ENCODE measurements around the gene ZNF791.
"Not testable (repeated sequence)": the region's sequence is repeated elsewhere in the genome, so short reads cannot be mapped to it uniquely, and the experiment has no call there.

ZNF791 gene

GRCh38 chr19:12610540-12611360 lies at the start of gene ZNF791, which contains the start of gene ZNF490:
Gene ZNF791, plus strand, starts transcription at chr19:12610920. Its CDS starts 160 bp downstream, at chr19:12611080.
Gene ZNF490, minus strand, starts transcription at chr19:12610813. Its CDS starts 133 bp downstream, at chr19:12610680.
- H3K4me3 ChIP-seq (ENCODE audit: low read length) = peak within 1 kb of the TSS; percentile 83
- no peak for TF ChIP-seq ZNF274 (IDR thresholded peaks at IDR 0.05; ENCODE audit: low read depth, low read length)

- no peak overlapping the region for H3K4me3 ChIP-seq (ENCODE audit: low read length)
Measured at GRCh38 chr19:12564016-12564664, 46.6 kb upstream of the ZNF791 start.

DNA sequence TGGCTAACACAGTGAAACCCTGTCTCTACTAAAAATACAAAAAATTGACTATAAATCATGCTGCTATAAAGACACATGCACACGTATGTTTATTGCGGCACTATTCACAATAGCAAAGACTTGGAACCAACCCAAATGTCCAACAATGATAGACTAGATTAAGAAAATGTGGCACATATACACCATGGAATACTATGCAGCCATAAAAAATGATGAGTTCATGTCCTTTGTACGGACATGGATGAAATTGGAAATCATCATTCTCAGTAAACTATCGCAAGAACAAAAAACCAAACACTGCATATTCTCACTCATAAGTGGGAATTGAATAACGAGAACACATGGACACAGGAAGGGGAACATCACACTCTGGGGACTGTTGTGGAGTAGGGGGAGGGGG lies 44.3 kb upstream of the ZNF791 start:
- H3K4me3 ChIP-seq (ENCODE audit: low read length) = not testable (repeated sequence)

More at GRCh38 chr19:12564016-12564664, 46.6 kb upstream of the ZNF791 start:
- no peak for TF ChIP-seq ZNF274 (IDR thresholded peaks at IDR 0.05; ENCODE audit: low read depth, low read length)

- H3K4me3 ChIP-seq (ENCODE audit: low read length) = no peak overlapping the region
- TF ChIP-seq ZNF274 (IDR thresholded peaks at IDR 0.05; ENCODE audit: low read depth, low read length) = no peak
Measured at GRCh38 chr19:12567951-12568350, 42.8 kb upstream of the ZNF791 start.

DNA sequence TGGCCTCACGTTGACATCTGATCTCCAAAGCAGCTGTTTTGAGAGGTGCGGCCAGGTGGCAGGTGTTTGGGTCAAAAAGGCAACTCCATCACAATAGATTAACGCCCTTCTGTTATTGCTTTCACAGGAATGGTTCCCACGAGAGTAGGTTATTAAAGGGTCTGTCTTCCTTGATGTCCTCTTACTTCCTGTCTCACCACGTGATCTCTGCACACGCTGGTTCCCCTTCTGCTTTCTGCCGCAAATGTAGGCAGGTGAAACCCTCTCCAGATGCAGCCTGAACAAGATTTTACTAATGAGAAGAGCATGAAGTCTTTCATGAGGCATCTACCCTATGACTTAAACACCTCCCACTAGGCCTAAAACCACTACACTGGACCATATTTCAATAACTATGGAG lies 36.7 kb upstream of the ZNF791 start:
- no peak overlapping the region for H3K4me3 ChIP-seq (ENCODE audit: low read length)
- no peak for TF ChIP-seq ZNF274 (IDR thresholded peaks at IDR 0.05; ENCODE audit: low read depth, low read length)

GRCh38 chr19:12578641-12579040 lies 32.1 kb upstream of the ZNF791 start:
- TF ChIP-seq ZNF274 (IDR thresholded peaks at IDR 0.05; ENCODE audit: low read depth, low read length) = no peak
- H3K4me3 ChIP-seq (ENCODE audit: low read length) = no peak overlapping the region

GRCh38 chr19:12580180-12580694 lies 30.5 kb upstream of the ZNF791 start:
- no peak for TF ChIP-seq ZNF274 (IDR thresholded peaks at IDR 0.05; ENCODE audit: low read depth, low read length)
- H3K4me3 ChIP-seq (ENCODE audit: low read length) = no peak overlapping the region

DNA sequence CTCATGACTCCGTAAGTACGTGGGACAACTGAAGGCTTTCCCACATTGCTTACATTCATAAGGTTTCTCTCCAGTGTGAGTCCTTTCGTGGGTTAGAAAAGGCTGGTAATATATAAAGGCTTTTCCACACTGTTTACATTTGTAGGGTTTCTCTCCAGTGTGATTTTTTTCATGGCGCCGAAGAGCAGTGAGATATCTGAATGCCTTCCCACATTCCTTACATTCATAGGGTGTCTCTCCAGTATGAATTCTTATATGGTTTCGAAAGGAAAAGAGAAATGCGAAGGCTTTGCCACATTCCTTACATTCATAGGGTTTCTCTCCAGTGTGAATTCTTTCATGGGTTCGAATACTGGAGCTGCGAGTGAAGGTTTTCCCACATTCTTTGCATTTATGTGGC lies 29.6 kb upstream of the ZNF791 start:
- peak; percentile 63 for TF ChIP-seq ZNF274 (IDR thresholded peaks at IDR 0.05; ENCODE audit: low read depth, low read length)
- no peak overlapping the region for H3K4me3 ChIP-seq (ENCODE audit: low read length)

DNA sequence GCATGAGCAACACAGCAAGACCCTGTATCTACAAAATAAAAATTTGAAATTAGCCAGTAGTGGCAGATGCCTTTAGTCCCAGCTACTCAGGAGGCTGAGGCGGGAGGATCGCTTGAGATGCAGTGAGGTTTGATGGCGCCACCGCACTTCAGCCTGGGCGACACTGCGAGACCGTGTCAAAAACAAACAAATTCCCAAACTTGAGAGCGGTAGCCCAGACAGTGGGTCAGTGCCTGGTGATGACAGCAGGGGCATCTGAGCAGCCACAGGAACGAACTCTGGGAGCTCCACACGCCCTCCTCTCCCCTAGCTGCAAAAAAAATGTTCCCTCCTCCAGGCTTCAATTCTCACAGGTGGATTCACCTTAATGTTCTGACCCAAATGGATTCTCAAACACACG lies 14.2 kb upstream of the ZNF791 start:
- no peak for TF ChIP-seq ZNF274 (IDR thresholded peaks at IDR 0.05; ENCODE audit: low read depth, low read length)

GRCh38 chr19:12596927-12597548 lies 13.7 kb upstream of the ZNF791 start:
- H3K4me3 ChIP-seq (ENCODE audit: low read length) = no peak overlapping the region
- TF ChIP-seq ZNF274 (IDR thresholded peaks at IDR 0.05; ENCODE audit: low read depth, low read length) = no peak

More for the DNA sequence above, 14.2 kb upstream of the ZNF791 start:
- no peak overlapping the region for H3K4me3 ChIP-seq (ENCODE audit: low read length)

DNA sequence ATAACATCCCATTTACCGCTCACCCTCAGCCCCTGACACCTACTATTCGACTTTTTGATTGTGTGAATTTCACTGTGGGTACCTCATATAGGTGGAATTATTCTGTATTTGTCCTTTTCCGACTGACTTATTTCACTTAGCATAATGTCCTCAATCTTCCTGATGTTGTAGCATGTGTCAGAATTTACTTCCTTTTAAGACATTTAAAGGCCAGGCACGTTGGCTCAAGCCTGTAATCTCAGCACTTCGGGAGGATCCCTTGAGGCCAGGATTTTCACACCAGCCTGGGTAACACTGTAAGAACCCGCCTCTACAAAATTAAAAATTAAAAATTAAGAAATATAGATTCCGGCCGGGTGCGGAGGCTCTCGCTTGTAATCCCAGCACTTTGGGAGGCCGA lies 13.1 kb upstream of the ZNF791 start:
- H3K4me3 ChIP-seq (ENCODE audit: low read length) = no peak overlapping the region
- no peak for TF ChIP-seq ZNF274 (IDR thresholded peaks at IDR 0.05; ENCODE audit: low read depth, low read length)

DNA sequence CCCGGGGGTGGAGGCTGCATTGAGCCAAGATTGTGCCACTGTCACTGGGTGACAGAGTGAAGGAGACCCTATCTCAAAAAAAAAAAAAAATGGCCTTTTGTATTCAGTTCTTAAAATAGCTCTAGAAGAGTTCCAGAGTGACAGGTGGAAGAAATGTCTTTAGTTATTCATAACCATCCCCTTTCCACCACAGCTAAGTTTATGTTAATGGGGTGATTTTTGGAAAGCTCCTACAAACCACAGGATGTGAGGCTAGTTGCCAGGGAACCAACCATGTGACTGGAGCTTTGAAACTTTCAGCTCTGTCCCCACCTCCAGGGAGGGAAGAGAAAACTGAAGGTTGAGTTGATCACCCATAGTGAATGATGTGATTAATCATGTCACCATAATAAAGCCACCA lies 7.0 kb upstream of the ZNF791 start:
- no peak for TF ChIP-seq ZNF274 (IDR thresholded peaks at IDR 0.05; ENCODE audit: low read depth, low read length)
- no peak overlapping the region for H3K4me3 ChIP-seq (ENCODE audit: low read length)

DNA sequence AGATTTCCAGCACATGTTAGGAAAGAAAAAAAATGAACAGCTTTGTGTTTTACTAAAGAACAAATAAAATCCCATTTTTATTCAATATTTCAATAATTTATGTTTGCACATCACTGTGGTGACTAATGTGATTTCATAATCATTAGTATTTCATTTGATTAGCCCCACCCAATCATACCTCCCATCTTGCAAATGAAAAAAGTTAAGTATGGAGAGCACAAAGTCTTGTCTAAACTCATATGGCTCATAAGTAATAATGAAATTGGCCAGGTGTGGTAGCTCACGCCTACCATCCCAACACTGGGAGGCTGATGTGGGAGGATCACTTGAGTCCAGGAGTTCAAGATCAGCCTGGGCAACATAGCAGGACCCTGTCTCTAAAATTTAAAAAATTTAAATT lies 3.9 kb upstream of the ZNF791 start:
- no peak for TF ChIP-seq ZNF274 (IDR thresholded peaks at IDR 0.05; ENCODE audit: low read depth, low read length)
- H3K4me3 ChIP-seq (ENCODE audit: low read length) = no peak overlapping the region

DNA sequence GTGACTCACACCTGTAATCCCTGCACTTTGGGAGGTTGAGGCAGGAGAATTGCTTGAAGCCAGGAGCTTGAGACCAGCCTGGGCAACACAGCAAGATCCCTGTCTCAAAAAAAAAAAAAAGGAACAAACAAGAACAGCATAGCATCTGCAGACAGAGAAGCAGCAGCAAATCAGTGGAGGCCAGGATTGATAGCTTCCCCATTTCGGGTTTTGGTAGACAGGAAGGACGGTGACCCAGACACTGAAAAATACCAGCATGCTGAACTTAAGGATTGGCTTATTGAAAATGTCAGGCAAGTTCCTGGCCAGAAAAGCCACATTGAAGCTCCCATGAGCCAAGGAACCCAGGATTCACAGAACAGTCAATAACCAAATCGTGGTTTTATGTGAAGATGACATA lies 3.1 kb upstream of the ZNF791 start:
- TF ChIP-seq ZNF274 (IDR thresholded peaks at IDR 0.05; ENCODE audit: low read depth, low read length) = no peak
- no peak overlapping the region for H3K4me3 ChIP-seq (ENCODE audit: low read length)

GRCh38 chr19:12611361-12611699 lies 610 bp downstream of the ZNF791 start:
- H3K4me3 ChIP-seq (ENCODE audit: low read length) = peak overlapping the region; percentile 83
- no peak for TF ChIP-seq ZNF274 (IDR thresholded peaks at IDR 0.05; ENCODE audit: low read depth, low read length)
